Mammary epithelial cell (primary cell): ENCODE results near the gene CFAP299.

Experiments
- CTCF ChIP-seq, 2 donors: IDR thresholded peaks in 1 of 2; conservative IDR thresholded peaks in 1 of 2; 2 replicates each; pipeline ENCODE4 v1.5.1; 2011 to 2012; ENCODE audit warnings: inconsistent platforms in 2 of 2, low read length in 2 of 2, mild to moderate bottlenecking in 2 of 2, control low read depth in 1 of 2, low read depth in 1 of 2; ENCODE audit not compliant: insufficient read depth in 1 of 2; ENCODE audit errors: extremely low read depth in 1 of 2
- EZH2 ChIP-seq: IDR thresholded peaks from 2 replicates; pipeline ENCODE4 v1.6.1; 2012; ENCODE audit warnings: low read length, inconsistent platforms, borderline replicate concordance

GRCh38 chr4:80367737-80368136, 32.2 kb downstream of the CFAP299 start:
- no peak for TF ChIP-seq CTCF (conservative IDR thresholded peaks at IDR 0.05 in 1 of 2, IDR thresholded peaks at IDR 0.05 in 1 of 2; ENCODE audit: extremely low read depth in 1 of 2, insufficient read depth in 1 of 2, low read depth in 1 of 2, low read length in 2 of 2)
- TF ChIP-seq EZH2 = no peak
